KG1 (cell line): ENCODE measurements around the gene RNF114.
"Not testable (repeated sequence)": the region's sequence is repeated elsewhere in the genome, so short reads cannot be mapped to it uniquely, and the experiment has no call there.

ENCODE experiments used
- DNase-seq: peaks from one replicate; lab custom pipeline; 2025; lab: John Stamatoyannopoulos, UW

The RNF114 gene

DNA sequence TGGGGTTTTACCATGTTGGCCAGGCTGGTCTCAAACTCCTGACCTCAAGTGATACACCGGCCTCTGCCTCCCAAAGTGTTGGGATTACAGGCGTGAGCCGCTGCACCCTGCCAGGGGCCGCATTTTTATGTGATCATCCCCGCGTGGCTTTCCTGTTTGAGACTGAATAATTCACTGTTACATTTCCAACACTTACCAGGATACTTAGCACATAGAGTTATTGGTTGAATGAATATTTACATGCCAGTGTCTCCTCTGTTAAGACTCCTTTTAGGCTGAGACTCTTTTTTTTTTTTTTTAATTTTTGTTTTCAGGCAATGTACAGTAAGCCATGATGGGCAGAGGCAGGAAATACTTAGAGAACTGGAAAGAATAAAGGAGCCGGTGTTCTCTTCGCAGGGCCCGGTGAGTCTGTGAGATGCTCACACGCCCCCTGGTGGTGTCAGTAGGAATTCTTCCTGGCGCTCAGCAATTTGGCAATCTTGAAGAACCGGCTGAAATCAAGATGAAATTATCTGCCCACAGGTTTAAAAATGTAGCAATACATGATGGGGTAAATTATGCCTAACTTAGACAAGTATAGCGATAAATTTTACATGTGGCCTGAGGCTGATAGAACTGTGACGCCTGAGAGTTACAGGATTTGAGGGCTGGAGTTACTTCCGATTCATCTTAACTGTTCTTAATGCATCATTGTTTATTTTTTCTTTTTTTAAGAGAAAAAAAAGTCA, 7.6 kb upstream of the RNF114 start:
- DNase-seq = peak; percentile 80

- no peak for DNase-seq
These were observed 7.1 kb upstream of the RNF114 start for GRCh38 chr20:49929142-49929494.

DNA sequence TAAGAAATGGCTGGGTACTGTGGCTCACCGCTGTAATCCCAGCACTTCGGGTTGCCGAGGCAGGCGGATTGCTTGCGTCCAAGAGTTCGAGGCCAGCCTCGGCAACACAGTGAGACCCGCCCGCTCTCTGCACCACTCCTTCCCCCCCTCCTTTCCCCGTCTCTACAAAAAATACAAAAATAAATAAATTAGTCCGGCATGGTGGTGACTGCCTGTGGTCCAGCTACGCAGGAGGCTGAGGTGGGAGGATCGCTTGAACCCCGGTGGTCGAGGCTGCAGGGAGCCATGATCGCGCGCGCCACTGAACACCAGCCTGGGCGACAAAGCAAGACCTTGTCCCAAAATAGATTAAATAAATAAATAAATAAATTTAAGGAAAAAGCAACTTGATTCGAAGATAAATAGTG, 448 bp upstream of the RNF114 start:
- DNase-seq = no peak

DNA sequence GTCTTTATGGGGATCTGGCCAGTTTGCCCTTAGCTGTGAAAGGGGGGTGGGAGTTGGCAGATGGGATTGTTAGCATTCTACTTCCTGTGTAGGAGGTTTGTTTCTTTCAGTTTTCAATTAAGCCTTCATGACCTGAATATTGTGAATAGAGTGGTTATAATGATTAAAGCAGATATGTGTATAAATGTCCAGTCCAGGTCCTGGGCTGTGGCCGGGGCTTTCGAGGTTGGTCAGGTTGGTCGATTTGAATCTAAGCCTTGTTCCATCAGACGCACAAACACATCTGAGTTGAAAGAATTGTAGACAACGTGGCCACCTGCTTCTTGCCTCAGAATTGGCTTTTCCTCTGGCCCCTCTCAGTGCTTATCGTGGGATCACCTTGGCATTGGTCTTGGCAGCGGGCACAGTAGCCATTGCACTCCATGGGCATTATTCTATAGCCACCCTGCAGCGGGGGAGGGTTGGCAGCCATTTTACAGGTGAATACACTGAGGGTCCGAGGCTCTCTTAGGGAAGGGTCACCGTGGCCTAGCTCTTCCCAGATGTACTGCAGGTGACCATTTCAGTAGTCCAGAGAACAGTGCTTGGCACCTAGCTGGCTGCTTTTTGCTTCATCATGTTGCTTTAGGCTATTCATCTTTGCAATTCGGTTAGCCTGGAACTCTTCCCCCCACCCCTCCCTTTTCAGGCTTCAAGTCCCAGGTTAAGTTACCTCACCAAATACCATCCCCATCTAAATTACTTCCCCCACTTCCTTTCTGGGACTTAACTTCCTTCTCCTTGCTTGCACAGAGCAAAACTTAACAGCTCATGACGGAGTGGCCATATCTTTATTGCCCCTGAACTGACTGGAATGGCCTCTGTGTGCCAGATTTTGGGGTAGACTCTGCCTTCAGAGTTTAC, 1.1 kb downstream of the RNF114 start:
- no peak for DNase-seq

DNA sequence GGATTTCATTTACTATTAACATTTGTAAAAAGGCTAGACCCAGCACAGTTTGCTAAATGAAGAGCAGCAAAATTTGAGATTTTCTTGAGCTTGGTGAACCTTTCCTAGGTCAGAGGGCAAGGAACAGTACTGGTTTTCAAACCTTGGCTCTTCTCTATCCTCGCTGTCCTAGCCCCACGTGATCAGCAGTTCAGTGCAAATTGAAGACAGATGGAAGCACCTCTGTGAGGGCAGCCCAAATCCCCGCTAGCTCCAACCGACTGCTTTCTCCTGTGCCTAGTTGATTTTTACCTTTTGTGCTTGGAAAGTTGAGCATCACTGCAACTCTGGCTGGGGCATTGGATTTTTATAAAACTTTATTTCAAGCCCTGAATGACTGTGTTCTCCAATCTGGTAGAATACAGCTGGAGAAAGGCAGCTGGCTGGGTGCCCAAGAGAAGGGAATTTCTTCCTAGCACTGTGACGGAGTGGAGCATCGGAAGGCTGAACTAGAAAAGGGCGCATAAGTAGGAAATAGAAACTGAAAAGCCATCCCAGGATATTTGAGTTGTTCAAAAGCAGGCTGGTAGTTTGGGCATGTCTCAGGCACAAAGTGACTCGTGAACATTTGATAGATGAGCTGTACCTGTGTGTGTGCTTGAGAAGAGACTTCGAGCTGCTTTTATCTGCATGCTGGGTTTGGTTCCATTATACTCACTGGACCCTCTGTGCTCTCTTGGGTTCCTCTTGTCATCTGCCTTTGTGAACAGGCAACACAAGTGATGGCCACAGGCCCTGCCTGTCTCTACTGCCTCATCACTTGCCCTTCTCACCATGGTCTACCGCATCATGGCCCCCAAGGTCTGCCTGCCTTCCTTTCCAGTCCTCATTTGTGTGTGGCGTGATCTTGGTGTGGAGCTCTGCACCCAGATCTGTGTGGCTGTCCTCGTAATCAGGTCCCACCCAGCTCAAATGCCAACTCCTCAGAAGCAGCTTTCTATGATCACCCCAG, 2.3 kb downstream of the RNF114 start:
- no peak for DNase-seq

GRCh38 chr20:49941456-49941855, 5.3 kb downstream of the RNF114 start:
- DNase-seq = no peak

DNA sequence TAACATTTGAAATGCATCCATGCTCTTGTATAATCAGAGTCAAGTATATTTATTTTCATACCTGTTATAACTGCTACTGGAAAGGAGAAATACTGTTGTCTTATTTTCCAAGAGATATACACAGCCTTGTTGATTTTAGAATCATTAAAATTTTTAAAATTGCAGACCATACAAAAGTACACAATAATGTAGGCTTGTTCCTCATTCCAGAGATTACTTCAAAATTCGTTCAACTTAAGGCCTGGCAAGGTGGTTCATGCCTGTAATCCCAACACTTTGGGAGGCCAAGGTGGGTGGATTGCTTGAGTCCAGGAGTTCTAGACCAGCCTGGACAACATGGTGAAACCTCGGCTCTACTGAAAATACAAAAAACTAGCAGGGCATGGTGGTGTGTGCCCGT, 6.1 kb downstream of the RNF114 start:
- no peak for DNase-seq

- DNase-seq = no peak
These were observed 6.7 kb downstream of the RNF114 start for GRCh38 chr20:49942942-49943341.

DNA sequence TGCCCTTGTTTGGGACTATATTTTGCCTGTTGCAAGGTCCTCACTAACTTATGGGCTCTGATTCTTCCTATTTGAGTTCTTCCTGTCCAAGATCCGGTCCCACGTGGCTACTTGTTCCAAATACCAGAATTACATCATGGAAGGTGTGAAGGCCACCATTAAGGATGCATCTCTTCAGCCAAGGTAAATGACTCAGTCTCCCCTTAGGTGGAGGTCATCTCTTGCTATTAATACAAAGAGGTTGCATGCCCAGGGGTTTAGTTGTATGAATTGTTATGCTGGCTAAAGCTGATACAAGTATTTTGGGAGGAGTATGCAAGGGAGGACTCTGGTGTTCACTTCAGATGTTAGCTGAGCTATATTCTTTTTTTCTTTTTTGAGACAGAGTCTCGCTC, 9.1 kb downstream of the RNF114 start:
- DNase-seq = no peak

- DNase-seq = no peak
These were observed 9.7 kb downstream of the RNF114 start for GRCh38 chr20:49945701-49946477.

DNA sequence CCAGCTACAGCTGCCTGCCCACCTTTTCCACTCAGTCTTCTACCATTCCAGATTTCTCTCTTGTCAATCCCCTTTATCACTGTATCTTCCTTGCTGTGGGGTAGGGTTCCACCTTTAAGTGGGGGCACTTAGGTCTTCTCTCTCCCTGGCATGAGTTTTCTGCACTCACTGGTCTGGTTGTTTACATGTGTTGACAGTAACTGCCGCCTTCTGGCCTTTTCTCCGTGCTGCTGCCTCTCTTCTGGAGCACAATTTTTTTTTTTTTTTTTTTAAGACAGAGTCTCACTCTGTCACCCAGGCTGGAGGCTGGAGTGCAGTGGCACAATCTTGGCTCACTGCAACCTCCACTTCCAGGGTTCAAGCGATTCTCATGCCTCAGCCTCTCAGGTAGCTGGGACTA, 12.0 kb downstream of the RNF114 start:
- DNase-seq = no peak

DNA sequence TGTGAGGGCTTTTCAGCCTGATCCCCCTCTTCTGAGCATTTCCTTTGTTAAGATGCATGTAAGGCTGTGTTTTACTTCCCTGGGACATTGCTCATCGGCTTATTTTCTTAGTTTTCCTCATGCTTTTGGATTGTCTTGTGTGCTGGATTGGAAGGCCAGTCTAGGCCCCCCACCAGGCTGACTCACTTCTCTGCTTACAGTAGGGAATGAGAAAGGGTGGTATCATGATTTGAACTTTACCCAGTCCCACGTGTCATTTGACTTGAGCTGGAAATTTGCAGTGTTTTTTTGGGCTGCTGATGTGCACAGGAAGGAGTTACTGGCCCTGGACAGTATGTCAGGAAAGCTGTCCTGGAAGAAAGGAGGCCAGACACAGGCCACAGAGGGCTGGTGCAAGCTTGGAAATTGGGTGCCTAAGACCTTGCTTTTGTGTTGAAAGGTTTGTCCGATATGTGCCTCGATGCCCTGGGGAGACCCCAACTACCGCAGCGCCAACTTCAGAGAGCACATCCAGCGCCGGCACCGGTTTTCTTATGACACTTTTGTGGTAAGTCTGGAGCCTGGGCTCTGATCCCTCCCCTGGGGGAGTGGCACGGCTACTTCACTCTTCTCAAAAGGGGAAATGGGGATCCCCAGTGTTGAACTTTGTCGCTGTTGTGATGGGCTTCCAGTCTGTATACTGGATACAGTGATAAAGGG, 12.8 kb downstream of the RNF114 start:
- no peak for DNase-seq

GRCh38 chr20:49951151-49951550, 15.0 kb downstream of the RNF114 start:
- DNase-seq = no peak

GRCh38 chr20:49955167-49955566, 19.0 kb downstream of the RNF114 start:
- no peak for DNase-seq

DNA sequence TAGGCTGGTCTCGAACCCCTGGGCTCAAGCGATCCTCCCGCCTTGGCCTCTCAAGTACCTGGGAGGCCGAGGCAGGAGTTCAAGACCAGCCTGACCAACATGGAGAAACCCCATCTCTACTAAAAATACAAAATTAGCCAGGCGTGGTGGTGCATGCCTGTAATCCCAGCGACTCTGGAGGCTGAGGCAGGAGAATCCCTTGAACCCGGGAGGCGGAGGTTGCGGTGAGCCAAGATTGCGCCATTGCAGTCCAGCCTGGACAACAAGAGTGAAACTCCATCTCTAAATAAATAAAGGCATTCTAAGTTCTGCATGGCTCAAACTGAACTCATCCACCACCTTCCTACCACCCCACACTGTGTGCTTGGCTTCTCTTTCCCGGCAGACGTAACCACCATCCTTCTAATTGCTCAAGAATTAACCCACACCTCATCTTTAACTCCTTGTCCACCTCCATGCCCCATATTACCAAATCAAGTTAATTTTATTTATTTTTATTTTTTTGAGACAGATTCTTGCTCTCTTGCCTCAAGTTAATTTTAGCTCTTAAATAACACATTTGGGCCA, 19.7 kb downstream of the RNF114 start:
- not testable (repeated sequence) for DNase-seq

- no peak for DNase-seq
These were observed 20.5 kb downstream of the RNF114 start for GRCh38 chr20:49956689-49957088.

DNA sequence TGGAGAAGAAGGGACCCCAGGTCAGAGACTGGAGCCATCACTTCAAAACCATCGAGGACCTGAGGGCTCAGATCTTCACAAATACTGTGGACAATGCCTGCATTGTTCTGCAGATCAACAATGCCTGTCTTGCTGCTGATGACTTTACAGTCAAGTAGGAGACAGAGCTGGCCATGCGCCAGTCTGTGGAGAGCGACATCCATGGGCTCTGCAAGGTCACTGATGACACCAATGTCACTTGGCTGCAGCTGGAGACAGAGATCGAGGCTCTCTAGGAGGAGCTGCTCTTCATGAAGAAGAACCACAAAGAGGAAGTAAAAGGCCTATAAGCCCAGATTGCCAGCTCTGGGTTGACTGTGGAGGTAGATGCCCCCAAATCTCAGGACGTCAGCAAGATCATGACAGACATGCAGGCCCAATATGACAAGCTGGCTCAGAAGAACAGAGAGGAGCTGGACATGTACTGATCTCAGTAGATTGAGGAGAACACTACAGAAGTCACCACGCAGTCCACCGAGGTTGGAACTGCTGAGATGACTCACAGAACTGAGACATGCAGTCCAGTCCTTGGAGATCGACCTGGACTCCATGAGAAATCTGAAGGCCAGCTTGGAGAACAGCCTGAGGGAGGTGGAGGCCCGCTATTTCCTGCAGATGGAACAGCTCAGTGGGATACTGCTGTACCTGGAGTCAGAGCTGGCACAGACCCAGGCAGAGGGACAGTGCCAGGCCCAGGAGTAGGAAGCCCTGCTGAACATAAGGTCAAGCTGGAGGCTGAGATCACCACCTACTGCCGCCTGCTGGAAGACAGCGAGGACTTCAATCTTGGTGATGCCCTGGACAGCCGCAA, 21.1 kb downstream of the RNF114 start:
- not testable (repeated sequence) for DNase-seq

DNA sequence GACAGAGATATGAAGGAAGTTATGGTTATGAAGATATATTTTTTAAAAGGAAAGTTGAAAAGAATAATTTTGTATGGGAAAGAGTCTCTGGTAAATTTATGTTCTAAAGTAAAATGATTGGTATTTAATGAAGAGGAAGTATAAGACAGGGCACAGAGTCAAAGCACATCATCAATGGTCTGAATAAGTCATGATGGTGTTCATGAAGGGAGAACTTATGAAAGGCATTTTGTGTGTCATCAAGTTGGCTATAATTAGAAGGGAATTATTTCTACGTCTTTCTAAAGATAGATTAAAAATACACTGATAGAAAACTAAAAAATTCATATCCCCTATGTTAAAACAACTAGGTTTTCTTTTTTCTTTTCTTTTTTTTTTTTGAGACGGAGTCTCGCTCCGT, 25.2 kb downstream of the RNF114 start:
- no peak for DNase-seq

- no peak for DNase-seq
These were observed 29.0 kb downstream of the RNF114 start for GRCh38 chr20:49964964-49965780.
